Liver (tissue), 3 donors: Measurements from ENCODE around the gene ANXA9.

ENCODE experiments used
- HNF4G ChIP-seq: IDR thresholded peaks from 2 replicates; pipeline ENCODE4 v1.6.1; 2016; ENCODE audit warnings: antibody characterized with exemption
- JUND ChIP-seq, 2 donors: IDR thresholded peaks; 2 replicates each; pipeline ENCODE4 v1.6.1; 2016; ENCODE audit warnings: antibody characterized with exemption in 2 of 2
- RAD21 ChIP-seq, 2 donors: IDR thresholded peaks; 2 replicates each; pipeline ENCODE4 v1.6.1; 2016; ENCODE audit warnings: antibody characterized with exemption in 2 of 2, mild to moderate bottlenecking in 2 of 2
- REST ChIP-seq: IDR thresholded peaks from 2 replicates; pipeline ENCODE4 v1.6.1; 2016; ENCODE audit warnings: antibody characterized with exemption, mild to moderate bottlenecking
- SP1 ChIP-seq: IDR thresholded peaks from 2 replicates; pipeline ENCODE4 v1.6.1; 2018; ENCODE audit warnings: antibody characterized with exemption, mild to moderate bottlenecking
- TAF1 ChIP-seq: conservative IDR thresholded peaks from 2 replicates; pipeline ENCODE4 v1.6.1; 2016; ENCODE audit warnings: antibody characterized with exemption, mild to moderate bottlenecking
- YY1 ChIP-seq: IDR thresholded peaks from 2 replicates; pipeline ENCODE4 v1.6.1; 2016; ENCODE audit warnings: antibody characterized with exemption, mild to moderate bottlenecking
- TF ChIP-seq, protein P1 (sequence below): fragments of 150-350 bp; IDR thresholded peaks from 2 replicates; pipeline ENCODE4 v1.5.1; 2017; ENCODE audit warnings: improper control_type of control experiment, low read depth, low read length; ENCODE audit not compliant: missing input control
- donor health status: healthy.
- donor health status: healthy.

DNA sequence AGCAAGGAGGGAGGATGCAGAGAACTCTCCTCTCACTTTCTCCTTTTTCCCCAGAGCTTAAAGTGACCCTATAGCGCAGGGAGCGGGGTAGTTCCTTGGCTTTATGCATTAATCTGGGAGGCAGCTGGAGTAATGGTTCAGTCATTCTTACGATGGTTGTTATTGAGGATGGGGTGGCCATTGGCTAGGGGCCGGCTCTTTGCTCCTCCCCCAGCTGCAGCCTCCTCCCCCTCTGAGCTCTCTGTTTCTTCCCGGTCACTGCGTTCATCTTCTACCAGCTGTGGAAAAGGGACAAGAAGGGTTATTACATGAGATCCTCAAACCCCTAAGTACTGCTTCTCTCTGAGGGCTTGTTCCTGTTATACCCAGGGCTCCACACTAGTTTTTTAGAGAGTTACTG is 16.1 kb upstream of the ANXA9 start:
- no peak for TF ChIP-seq YY1
- TF ChIP-seq TAF1 = no peak
- TF ChIP-seq, protein P1, sequence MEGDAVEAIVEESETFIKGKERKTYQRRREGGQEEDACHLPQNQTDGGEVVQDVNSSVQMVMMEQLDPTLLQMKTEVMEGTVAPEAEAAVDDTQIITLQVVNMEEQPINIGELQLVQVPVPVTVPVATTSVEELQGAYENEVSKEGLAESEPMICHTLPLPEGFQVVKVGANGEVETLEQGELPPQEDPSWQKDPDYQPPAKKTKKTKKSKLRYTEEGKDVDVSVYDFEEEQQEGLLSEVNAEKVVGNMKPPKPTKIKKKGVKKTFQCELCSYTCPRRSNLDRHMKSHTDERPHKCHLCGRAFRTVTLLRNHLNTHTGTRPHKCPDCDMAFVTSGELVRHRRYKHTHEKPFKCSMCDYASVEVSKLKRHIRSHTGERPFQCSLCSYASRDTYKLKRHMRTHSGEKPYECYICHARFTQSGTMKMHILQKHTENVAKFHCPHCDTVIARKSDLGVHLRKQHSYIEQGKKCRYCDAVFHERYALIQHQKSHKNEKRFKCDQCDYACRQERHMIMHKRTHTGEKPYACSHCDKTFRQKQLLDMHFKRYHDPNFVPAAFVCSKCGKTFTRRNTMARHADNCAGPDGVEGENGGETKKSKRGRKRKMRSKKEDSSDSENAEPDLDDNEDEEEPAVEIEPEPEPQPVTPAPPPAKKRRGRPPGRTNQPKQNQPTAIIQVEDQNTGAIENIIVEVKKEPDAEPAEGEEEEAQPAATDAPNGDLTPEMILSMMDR = no peak
- no peak for TF ChIP-seq RAD21 (IDR thresholded peaks at IDR 0.05)
- TF ChIP-seq HNF4G = no peak
- TF ChIP-seq SP1 = no peak
- TF ChIP-seq JUND (IDR thresholded peaks at IDR 0.05) = no peak
- no peak for TF ChIP-seq REST
